ENCODE results near the gene CAMK1D. TPM values are rescaled to one million over a fixed set of nuclear protein-coding genes. Genes with fewer than 3 reads are reported as not detected.

The CAMK1D gene
- total RNA-seq, 1 donor = 11.2 TPM

GRCh38 chr10:12874501-12874900, 525.2 kb downstream of the CAMK1D start:
- Histone ChIP-seq H3K9me3 (ENCODE audit: low read depth, low read length) (no peaks in the 10 kb centered on the region), H3K4me2 (ENCODE audit: insufficient read depth, low read length) (no peak overlapping the region), H3K36me3 (ENCODE audit: insufficient read depth, low read length) (no peaks in the 10 kb centered on the region), H3K27me3 (ENCODE audit: insufficient read depth, low read length) (no peaks in the 10 kb centered on the region), H3K27ac (ENCODE audit: low read depth, low read length) (no peak overlapping the region), H4K20me1 (ENCODE audit: insufficient read depth, low read length) (no peaks in the 10 kb centered on the region), H3K4me1 (ENCODE audit: insufficient read depth, low read length) (no peaks in the 10 kb centered on the region), H3K4me3 (ENCODE audit: insufficient read depth, low read length) (no peak overlapping the region), H2AFZ (ENCODE audit: low read length) (no peak overlapping the region), H3K79me2 (ENCODE audit: insufficient read depth, low read length) (no peaks in the 10 kb centered on the region)
- TF ChIP-seq CTCF (IDR thresholded peaks at IDR 0.05; ENCODE audit: extremely low read depth, low read depth, low read length) = no peak
- no peak for DNase-seq (ENCODE audit: insufficient read length, low spot score, missing footprints)

- Histone ChIP-seq H3K9me3 (ENCODE audit: low read depth, low read length) (no peaks in the 10 kb centered on the region), H3K4me1 (ENCODE audit: insufficient read depth, low read length) (no peaks in the 10 kb centered on the region), H2AFZ (ENCODE audit: low read length) (no peak overlapping the region), H4K20me1 (ENCODE audit: insufficient read depth, low read length) (no peaks in the 10 kb centered on the region), H3K27ac (ENCODE audit: low read depth, low read length) (no peak overlapping the region), H3K79me2 (ENCODE audit: insufficient read depth, low read length) (no peaks in the 10 kb centered on the region), H3K4me3 (ENCODE audit: insufficient read depth, low read length) (no peak overlapping the region), H3K36me3 (ENCODE audit: insufficient read depth, low read length) (no peaks in the 10 kb centered on the region), H3K4me2 (ENCODE audit: insufficient read depth, low read length) (no peak overlapping the region), H3K27me3 (ENCODE audit: insufficient read depth, low read length) (no peaks in the 10 kb centered on the region)
- no peak for TF ChIP-seq CTCF (IDR thresholded peaks at IDR 0.05; ENCODE audit: extremely low read depth, low read depth, low read length)
- DNase-seq (ENCODE audit: insufficient read length, low spot score, missing footprints) = no peak
Measured at GRCh38 chr10:12875100-12875499, 525.8 kb downstream of the CAMK1D start.

- Histone ChIP-seq H3K36me3 (ENCODE audit: insufficient read depth, low read length) (no peaks in the 10 kb centered on the region), H3K27me3 (ENCODE audit: insufficient read depth, low read length) (no peaks in the 10 kb centered on the region), H3K4me3 (ENCODE audit: insufficient read depth, low read length) (no peak overlapping the region), H3K9me3 (ENCODE audit: low read depth, low read length) (no peaks in the 10 kb centered on the region), H3K4me2 (ENCODE audit: insufficient read depth, low read length) (no peak overlapping the region), H3K27ac (ENCODE audit: low read depth, low read length) (no peak overlapping the region), H3K79me2 (ENCODE audit: insufficient read depth, low read length) (no peaks in the 10 kb centered on the region), H2AFZ (ENCODE audit: low read length) (no peak overlapping the region), H4K20me1 (ENCODE audit: insufficient read depth, low read length) (no peaks in the 10 kb centered on the region), H3K4me1 (ENCODE audit: insufficient read depth, low read length) (no peaks in the 10 kb centered on the region)
- no peak for DNase-seq (ENCODE audit: insufficient read length, low spot score, missing footprints)
- TF ChIP-seq CTCF (IDR thresholded peaks at IDR 0.05; ENCODE audit: extremely low read depth, low read depth, low read length) = no peak
Measured at GRCh38 chr10:12876266-12876665, 526.9 kb downstream of the CAMK1D start.

- DNase-seq (ENCODE audit: insufficient read length, low spot score, missing footprints) = no peak
- H4K20me1 ChIP-seq (ENCODE audit: insufficient read depth, low read length) = no peaks in the 10 kb centered on the region
- no peak overlapping the region for H3K27ac ChIP-seq (ENCODE audit: low read depth, low read length)
- no peaks in the 10 kb centered on the region for H3K36me3 ChIP-seq (ENCODE audit: insufficient read depth, low read length)
- no peaks in the 10 kb centered on the region for H3K79me2 ChIP-seq (ENCODE audit: insufficient read depth, low read length)
- H2AFZ ChIP-seq (ENCODE audit: low read length) = no peak overlapping the region
- no peaks in the 10 kb centered on the region for H3K27me3 ChIP-seq (ENCODE audit: insufficient read depth, low read length)
- H3K4me3 ChIP-seq (ENCODE audit: insufficient read depth, low read length) = no peak overlapping the region
- no peak for TF ChIP-seq CTCF (IDR thresholded peaks at IDR 0.05; ENCODE audit: extremely low read depth, low read depth, low read length)
- no peaks in the 10 kb centered on the region for H3K4me1 ChIP-seq (ENCODE audit: insufficient read depth, low read length)
- no peak overlapping the region for H3K4me2 ChIP-seq (ENCODE audit: insufficient read depth, low read length)
- no peaks in the 10 kb centered on the region for H3K9me3 ChIP-seq (ENCODE audit: low read depth, low read length)
Measured at GRCh38 chr10:12877150-12877549, 527.8 kb downstream of the CAMK1D start.

All from osteoblast (primary cell).